PC-3 (cell line): ENCODE data around the gene GINS2. TPM values are rescaled to one million over a fixed set of nuclear protein-coding genes. Genes with fewer than 3 reads are reported as not detected.

Experiments
- ATAC-seq: fragments of 200-7000 bp; cut with Tn5 transposase; 2 replicates; pipeline ENCODE4 v1.9.1; 2020; ENCODE audit warnings: mild to moderate bottlenecking, moderate library complexity
- Bru-seq: library from RNA; stranded (reverse); fragments of 400-500 nt; gene quantifications from one replicate; lab custom pipeline; 2021; lab: Mats Ljungman, UMichigan
- BruChase-seq, 2 experiments: library from RNA; stranded (reverse); fragments of 400-500 nt; gene quantifications; one replicate each; lab custom pipeline; 2021; lab: Mats Ljungman, UMichigan
- BruUV-seq: library from RNA; stranded (reverse); fragments of 400-500 nt; replicated peaks from 2 replicates; lab custom pipeline; 2021; lab: Mats Ljungman, UMichigan
- CTCF ChIA-PET: fragments of 300-600 bp; sonication (Branson Sonifier 250); formaldehyde crosslinking; loops from one replicate; lab custom pipeline; 2022; ENCODE audit warnings: antibody characterized with exemption; lab: Charles Lee
- POLR2A ChIA-PET: fragments of 300-600 bp; sonication (Branson Sonifier 250); formaldehyde crosslinking; loops from one replicate; lab custom pipeline; 2022; ENCODE audit warnings: antibody characterized with exemption; ENCODE audit not compliant: unreplicated experiment; lab: Charles Lee
- DNase-seq: peaks from one replicate; pipeline ENCODE4 v3.0.0-alpha.2; 2015
- H2AFZ ChIP-seq: fragments of 300-600 bp; sonication (generic); 2 replicates; pipeline ENCODE4 v1.6.0; 2016; ENCODE audit warnings: antibody characterized with exemption, low read length
- H3F3A ChIP-seq: fragments of 300-600 bp; sonication (generic); one replicate; pipeline ENCODE4 v1.6.0; 2017; ENCODE audit warnings: antibody characterized with exemption, low read length, control low read depth, mild to moderate bottlenecking; ENCODE audit not compliant: unreplicated experiment
- H3K27ac ChIP-seq: fragments of 300-600 bp; sonication (generic); 2 replicates; pipeline ENCODE4 v1.5.1; 2016; ENCODE audit warnings: mild to moderate bottlenecking, low read length
- H3K27me3 ChIP-seq: fragments of 300-600 bp; sonication (generic); 2 replicates; pipeline ENCODE4 v1.6.1; 2016; ENCODE audit warnings: low read length, mixed read lengths
- H3K36me3 ChIP-seq: fragments of 300-600 bp; sonication (generic); 2 replicates; pipeline ENCODE4 v1.6.1; 2016; ENCODE audit warnings: low read depth, mixed run types, low read length, mixed read lengths
- H3K4me1 ChIP-seq: fragments of 300-600 bp; sonication (generic); 2 replicates; pipeline ENCODE4 v1.5.1; 2016; ENCODE audit warnings: low read length; ENCODE audit not compliant: insufficient read depth
- H3K4me2 ChIP-seq: fragments of 300-600 bp; sonication (generic); 2 replicates; pipeline ENCODE4 v1.6.0; 2016; ENCODE audit warnings: low read length
- H3K4me3 ChIP-seq: fragments of 300-600 bp; sonication (generic); 2 replicates; pipeline ENCODE4 v1.5.1; 2016; ENCODE audit warnings: mild to moderate bottlenecking, low read length, mixed read lengths
- H3K79me2 ChIP-seq: fragments of 300-600 bp; sonication (generic); 2 replicates; pipeline ENCODE4 v1.6.1; 2017; ENCODE audit warnings: low read length, mixed read lengths
- H3K9ac ChIP-seq: fragments of 300-600 bp; sonication (generic); 2 replicates; pipeline ENCODE4 v1.6.0; 2016; ENCODE audit warnings: mild to moderate bottlenecking, low read length
- H3K9me2 ChIP-seq: fragments of 300-600 bp; sonication (generic); replicated peaks from 2 replicates; pipeline ENCODE4 v1.6.1; 2016; ENCODE audit warnings: mixed run types, low read length, mixed read lengths
- H3K9me3 ChIP-seq: fragments of 300-600 bp; sonication (generic); 2 replicates; pipeline ENCODE4 v1.6.1; 2016; ENCODE audit warnings: low read length, mixed read lengths
- H4K20me1 ChIP-seq: fragments of 300-600 bp; sonication (generic); 2 replicates; pipeline ENCODE4 v1.6.1; 2016; ENCODE audit warnings: low read length, mixed read lengths
- EZH2 ChIP-seq: fragments of 300-600 bp; sonication (generic); IDR thresholded peaks from one replicate; pipeline ENCODE4 v1.6.1; 2017; ENCODE audit warnings: antibody characterized with exemption, mild to moderate bottlenecking, low read length; ENCODE audit not compliant: unreplicated experiment
- EZH2phosphoT487 ChIP-seq: fragments of 300-600 bp; sonication (generic); IDR thresholded peaks from 2 replicates; pipeline ENCODE4 v1.6.1; 2018; ENCODE audit warnings: mild to moderate bottlenecking, antibody characterized with exemption, low read length, borderline replicate concordance
- intact Hi-C: fragments of 100-400 bp; cut with micrococcal nuclease; formaldehyde crosslinking; loops from 2 replicates; pipeline ENCODE4 v1.9.0; 2023
- long read RNA-seq: library from polyadenylated mRNA; unstranded; transcript quantifications from one replicate; pipeline ENCODE4 v2.0.0, GENCODE V29; 2021; ENCODE audit not compliant: unreplicated experiment
- total RNA-seq: library from RNA; depleted of rRNA; stranded (reverse); fragments of >200 nt; gene quantifications from 2 replicates; pipeline ENCODE4 v1.2.3, GENCODE V29; 2014; rRNA removed
- TF ChIP-seq, protein P1 (sequence below): fragments of 300-600 bp; sonication (generic); conservative IDR thresholded peaks from 2 replicates; pipeline ENCODE4 v1.5.1; 2017; ENCODE audit warnings: antibody characterized with exemption, low read depth, mild to moderate bottlenecking, low read length

Gene GINS2
- total RNA-seq (24.8 and 28.7 TPM in 2 replicates), Bru-seq, nascent RNA (percentile 42 among the genes with signal in this experiment), BruChase-seq, experiment 1, labeled RNA remaining after a 6-hour chase (percentile 53 among the genes with signal in this experiment), BruChase-seq, experiment 2, labeled RNA remaining after a 2-hour chase (percentile 31 among the genes with signal in this experiment)
- long read RNA-seq, partial matches to known transcripts, result 0 of 3 reads
- long read RNA-seq, other reads (novel, unspliced or antisense), result 1 of 3 reads

DNA sequence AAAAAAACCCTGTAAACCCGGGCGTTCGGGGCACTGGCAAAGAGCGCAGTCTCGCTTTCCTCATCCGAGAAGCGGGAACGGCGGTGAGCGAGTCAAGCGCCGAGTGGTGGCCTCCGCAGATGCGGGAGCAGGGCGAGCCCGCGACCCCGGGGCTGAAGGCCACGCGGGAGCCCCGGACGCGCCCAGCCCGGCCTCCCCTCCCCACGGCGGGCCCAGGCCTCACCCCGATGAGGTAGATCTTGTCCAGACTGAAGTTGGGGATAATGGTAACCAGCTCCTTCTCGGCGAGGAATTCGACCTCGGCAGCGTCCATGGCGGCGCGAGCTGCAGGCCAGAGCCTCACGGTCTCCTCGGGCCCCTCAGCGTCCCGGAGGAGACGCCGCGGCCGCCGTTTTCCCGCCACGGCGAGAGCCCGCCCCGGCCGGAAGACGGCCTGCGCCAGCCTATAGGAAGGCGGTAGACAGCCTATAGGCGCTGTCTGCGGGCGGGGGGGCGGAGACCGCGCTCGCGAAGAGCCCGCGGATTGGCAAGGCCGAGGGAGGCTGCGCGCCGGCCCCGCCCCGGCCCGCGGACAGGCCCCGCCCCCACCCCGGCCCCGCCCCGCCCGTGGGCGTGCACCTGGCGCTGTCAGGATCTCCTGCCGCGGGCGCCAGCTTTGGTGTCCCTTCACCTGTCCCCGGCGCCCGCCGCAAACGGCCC is at the start of gene GINS2:
TSS of gene GINS2 (minus strand) at position 369 of the 699 bp plus-strand sequence. CDS start at position 313, 56 bp downstream.
- intact Hi-C loops, result no loop called here
- peak within 1 kb of the TSS; percentile 84 for H3K9ac ChIP-seq
- peaks cover 10% of the 10 kb centered on the region; the same call in 1 of the 2 replicates for H4K20me1 ChIP-seq
- H3K27me3 ChIP-seq, result no peaks in the 10 kb centered on the region
- H3K36me3 ChIP-seq, result no peaks in the 10 kb centered on the region
- POLR2A ChIA-PET, result no interaction called here
- H3K9me2 ChIP-seq, result no peaks in the 10 kb centered on the region
- no peaks in the 10 kb centered on the region for H3K9me3 ChIP-seq
- TF ChIP-seq, protein P1, sequence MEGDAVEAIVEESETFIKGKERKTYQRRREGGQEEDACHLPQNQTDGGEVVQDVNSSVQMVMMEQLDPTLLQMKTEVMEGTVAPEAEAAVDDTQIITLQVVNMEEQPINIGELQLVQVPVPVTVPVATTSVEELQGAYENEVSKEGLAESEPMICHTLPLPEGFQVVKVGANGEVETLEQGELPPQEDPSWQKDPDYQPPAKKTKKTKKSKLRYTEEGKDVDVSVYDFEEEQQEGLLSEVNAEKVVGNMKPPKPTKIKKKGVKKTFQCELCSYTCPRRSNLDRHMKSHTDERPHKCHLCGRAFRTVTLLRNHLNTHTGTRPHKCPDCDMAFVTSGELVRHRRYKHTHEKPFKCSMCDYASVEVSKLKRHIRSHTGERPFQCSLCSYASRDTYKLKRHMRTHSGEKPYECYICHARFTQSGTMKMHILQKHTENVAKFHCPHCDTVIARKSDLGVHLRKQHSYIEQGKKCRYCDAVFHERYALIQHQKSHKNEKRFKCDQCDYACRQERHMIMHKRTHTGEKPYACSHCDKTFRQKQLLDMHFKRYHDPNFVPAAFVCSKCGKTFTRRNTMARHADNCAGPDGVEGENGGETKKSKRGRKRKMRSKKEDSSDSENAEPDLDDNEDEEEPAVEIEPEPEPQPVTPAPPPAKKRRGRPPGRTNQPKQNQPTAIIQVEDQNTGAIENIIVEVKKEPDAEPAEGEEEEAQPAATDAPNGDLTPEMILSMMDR, result no peak
- TF ChIP-seq EZH2 (no peak), EZH2phosphoT487 (no peak)
- H3K4me2 ChIP-seq, result peak within 1 kb of the TSS; percentile 96
- H3K27ac ChIP-seq, result no peak within 1 kb of the TSS
- CTCF ChIA-PET, result no interaction called here
- ATAC-seq (peak; percentile 98), DNase-seq (peak; percentile 87)
- no peaks in the 10 kb centered on the region for H3F3A ChIP-seq
- BruUV-seq, result no TSS peak
- peak within 1 kb of the TSS; percentile 80 for H3K4me3 ChIP-seq
- H3K79me2 ChIP-seq, result peaks cover 28% of the 10 kb centered on the region
- peaks cover 14% of the 10 kb centered on the region for H3K4me1 ChIP-seq
- peak within 1 kb of the TSS; percentile 87 for H2AFZ ChIP-seq

- H3K36me3 ChIP-seq, result no peaks in the 10 kb centered on the region; the same call in 1 of the 2 replicates
- intact Hi-C loops, result no loop called here
- no peaks in the 10 kb centered on the region for H3K27me3 ChIP-seq
- peaks cover 16% of the 10 kb centered on the region for H3K79me2 ChIP-seq
- CTCF ChIA-PET, result no interaction called here
- no peaks in the 10 kb centered on the region for H3K9me3 ChIP-seq
- no peak for DNase-seq
- H3K9me2 ChIP-seq, result no peaks in the 10 kb centered on the region
- no peak overlapping the region for H2AFZ ChIP-seq
- no peaks in the 10 kb centered on the region for H3F3A ChIP-seq
- BruUV-seq, result no TSS peak
- H3K4me3 ChIP-seq, result no peak overlapping the region
- TF ChIP-seq EZH2phosphoT487, result no peak
- TF ChIP-seq, protein P1, result no peak
- TF ChIP-seq EZH2, result no peak
- H3K4me1 ChIP-seq, result no peaks in the 10 kb centered on the region
- H3K9ac ChIP-seq, result no peak overlapping the region
- POLR2A ChIA-PET, result no interaction called here
- H4K20me1 ChIP-seq, result no peaks in the 10 kb centered on the region
- no peak for ATAC-seq
- no peak overlapping the region for H3K4me2 ChIP-seq
- H3K27ac ChIP-seq, result no peak overlapping the region
Observed at GRCh38 chr16:85736921-85737320, 48.2 kb upstream of the GINS2 start.
